ENCODE results near the gene GRAP2.

Gene GRAP2

DNA sequence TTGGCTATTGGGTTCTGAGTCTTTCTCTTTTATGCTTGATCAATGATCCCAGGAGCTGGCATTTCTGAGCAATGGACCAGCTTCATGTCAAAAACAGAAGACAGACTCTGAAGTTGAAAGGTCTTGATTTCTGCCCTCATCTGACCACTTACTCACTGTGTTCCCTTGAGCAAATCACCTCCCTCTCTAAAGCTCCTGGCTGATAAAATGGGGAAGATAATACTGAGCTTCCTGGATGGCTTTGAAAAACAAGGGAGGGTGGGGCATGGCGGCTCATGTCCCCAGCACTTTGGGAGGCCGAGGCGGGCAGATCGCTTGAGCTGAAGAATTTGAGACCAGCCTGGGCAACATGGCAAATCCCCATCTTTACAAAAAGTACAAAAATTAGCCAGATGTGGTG, 100.2 kb downstream of the GRAP2 start:
- TF ChIP-seq, protein P1, sequence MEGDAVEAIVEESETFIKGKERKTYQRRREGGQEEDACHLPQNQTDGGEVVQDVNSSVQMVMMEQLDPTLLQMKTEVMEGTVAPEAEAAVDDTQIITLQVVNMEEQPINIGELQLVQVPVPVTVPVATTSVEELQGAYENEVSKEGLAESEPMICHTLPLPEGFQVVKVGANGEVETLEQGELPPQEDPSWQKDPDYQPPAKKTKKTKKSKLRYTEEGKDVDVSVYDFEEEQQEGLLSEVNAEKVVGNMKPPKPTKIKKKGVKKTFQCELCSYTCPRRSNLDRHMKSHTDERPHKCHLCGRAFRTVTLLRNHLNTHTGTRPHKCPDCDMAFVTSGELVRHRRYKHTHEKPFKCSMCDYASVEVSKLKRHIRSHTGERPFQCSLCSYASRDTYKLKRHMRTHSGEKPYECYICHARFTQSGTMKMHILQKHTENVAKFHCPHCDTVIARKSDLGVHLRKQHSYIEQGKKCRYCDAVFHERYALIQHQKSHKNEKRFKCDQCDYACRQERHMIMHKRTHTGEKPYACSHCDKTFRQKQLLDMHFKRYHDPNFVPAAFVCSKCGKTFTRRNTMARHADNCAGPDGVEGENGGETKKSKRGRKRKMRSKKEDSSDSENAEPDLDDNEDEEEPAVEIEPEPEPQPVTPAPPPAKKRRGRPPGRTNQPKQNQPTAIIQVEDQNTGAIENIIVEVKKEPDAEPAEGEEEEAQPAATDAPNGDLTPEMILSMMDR (IDR thresholded peaks at IDR 0.05; ENCODE audit: control insufficient read depth, insufficient read depth, low read depth, low read length, missing control alignments), result no peak
- H3K4me3 ChIP-seq (ENCODE audit: control insufficient read depth, low read depth, low read length), result no peak overlapping the region
- DNase-seq (ENCODE audit: low read depth), result no peak

DNA sequence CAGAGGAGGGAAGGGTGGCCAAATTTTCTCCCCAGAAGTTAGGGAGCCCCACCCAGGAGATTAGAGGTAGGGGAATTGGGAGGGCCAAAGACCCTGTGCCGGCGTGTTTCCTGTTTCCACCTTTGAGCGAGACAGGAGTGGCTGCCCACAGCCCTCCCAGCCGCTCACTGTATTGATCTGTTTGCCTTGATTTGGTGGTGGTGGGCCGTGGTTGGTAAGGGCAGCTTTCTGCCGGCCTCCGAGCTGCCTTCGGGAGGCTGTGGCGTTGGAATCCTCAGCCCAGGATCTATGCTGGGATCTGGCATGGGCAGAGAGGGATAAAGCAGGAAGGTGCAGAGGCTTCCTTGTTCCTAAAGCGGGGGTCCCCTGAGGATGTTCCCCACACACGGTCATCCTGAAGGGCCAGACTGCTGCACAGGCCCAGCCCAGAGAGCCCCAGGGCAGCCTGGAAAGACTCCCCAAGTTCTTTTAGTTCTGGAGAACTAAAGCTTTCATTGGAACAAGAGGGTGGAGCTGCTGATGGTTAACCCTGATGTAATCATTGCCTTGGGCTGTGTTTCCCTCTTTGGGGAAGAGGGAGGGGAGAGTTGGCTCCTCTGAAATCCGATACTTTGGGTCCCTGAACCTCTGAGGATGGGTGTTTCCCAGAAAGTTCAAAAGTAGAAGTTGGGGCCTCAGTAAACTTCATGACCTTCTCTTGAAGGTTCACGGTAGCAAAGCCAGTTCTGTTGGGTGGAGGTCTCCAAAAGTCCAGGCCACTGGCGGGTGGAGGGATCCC, 101.1 kb downstream of the GRAP2 start:
- no peak overlapping the region for H3K4me3 ChIP-seq (ENCODE audit: control insufficient read depth, low read depth, low read length)
- TF ChIP-seq, protein P1 (IDR thresholded peaks at IDR 0.05; ENCODE audit: control insufficient read depth, insufficient read depth, low read depth, low read length, missing control alignments), result no peak
- DNase-seq (ENCODE audit: low read depth), result no peak

DNA sequence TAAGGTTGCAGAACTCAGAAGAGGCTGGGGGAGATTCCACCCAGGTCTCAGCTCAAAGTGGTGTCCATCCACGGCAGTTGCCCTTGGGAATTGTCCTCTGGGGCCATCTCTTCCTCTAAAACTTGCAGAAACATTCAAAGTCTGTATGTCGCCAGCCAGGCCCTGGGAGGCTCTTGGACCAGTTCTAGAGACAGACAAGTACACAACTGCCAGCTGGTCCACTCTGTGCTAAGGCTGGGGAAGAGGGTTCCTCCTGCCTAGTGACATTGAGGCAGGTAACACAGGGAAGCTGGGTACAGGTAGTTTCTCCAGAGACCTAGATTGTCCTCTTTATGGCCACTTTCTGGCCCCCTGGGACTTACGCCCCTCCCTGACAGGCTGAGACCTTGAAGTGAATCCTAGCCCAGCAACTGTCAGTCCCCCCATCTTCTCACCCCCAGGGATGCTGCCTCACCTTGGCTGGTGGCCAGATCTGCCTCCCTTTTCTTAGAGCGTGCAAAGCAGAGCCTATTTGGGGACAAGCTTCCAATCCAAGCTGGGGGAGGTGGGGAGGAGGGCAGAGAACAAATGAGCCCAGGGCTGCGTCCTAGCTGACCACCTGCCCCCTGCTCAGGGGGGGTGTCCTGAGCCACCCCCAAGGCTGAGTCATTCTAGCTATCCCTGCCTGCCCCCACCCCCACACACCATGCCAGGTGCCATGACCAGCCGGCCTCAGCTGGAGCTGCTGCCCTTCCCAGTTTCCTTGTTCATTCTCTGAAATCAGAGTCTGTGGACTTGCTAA, 102.2 kb downstream of the GRAP2 start:
- DNase-seq (ENCODE audit: low read depth), result no peak
- no peak overlapping the region for H3K4me3 ChIP-seq (ENCODE audit: control insufficient read depth, low read depth, low read length)
- TF ChIP-seq, protein P1 (IDR thresholded peaks at IDR 0.05; ENCODE audit: control insufficient read depth, insufficient read depth, low read depth, low read length, missing control alignments), result no peak

DNA sequence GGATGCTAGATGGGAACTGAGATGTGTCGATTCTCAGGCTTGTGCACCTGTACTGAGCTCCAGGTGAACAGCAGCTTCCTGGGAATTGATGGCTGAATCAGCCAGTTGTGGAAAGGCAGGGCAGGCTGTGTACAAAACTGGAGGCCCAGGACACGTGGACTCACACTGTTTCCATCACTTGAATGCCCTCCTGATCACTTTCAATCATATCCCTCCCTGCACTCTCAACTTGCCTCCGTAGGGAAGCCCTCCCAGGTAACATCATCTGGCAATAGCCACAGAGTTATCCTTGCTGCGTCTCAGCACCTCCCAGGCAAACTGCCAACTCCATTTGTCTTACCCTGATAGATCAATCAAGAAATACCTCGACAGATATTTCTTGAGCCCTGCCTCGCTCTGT, 104.0 kb downstream of the GRAP2 start:
- no peak for DNase-seq (ENCODE audit: low read depth)
- TF ChIP-seq, protein P1 (IDR thresholded peaks at IDR 0.05; ENCODE audit: control insufficient read depth, insufficient read depth, low read depth, low read length, missing control alignments), result no peak
- H3K4me3 ChIP-seq (ENCODE audit: control insufficient read depth, low read depth, low read length), result no peak overlapping the region

DNA sequence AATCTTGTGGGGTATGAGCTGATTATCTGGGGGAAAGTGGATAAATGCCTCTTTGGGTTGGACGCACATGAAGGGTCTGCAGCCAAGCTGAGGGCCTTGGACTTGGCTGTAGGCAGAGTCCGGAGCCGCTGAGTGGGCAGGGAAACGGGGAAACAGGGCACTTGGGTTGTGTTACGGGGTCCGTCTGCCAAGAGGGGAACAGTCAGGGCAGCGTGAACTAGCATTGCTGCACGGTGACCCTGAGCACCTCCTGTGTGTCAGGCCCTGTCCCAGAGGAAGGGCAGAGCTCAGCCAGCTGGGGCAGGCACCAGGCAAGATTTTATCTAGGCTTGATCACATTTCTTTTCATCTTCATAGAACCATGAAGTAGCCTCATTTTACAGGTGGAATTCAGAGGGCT, 105.8 kb downstream of the GRAP2 start:
- TF ChIP-seq, protein P1 (IDR thresholded peaks at IDR 0.05; ENCODE audit: control insufficient read depth, insufficient read depth, low read depth, low read length, missing control alignments), result no peak
- H3K4me3 ChIP-seq (ENCODE audit: control insufficient read depth, low read depth, low read length), result no peak overlapping the region
- DNase-seq (ENCODE audit: low read depth), result no peak

DNA sequence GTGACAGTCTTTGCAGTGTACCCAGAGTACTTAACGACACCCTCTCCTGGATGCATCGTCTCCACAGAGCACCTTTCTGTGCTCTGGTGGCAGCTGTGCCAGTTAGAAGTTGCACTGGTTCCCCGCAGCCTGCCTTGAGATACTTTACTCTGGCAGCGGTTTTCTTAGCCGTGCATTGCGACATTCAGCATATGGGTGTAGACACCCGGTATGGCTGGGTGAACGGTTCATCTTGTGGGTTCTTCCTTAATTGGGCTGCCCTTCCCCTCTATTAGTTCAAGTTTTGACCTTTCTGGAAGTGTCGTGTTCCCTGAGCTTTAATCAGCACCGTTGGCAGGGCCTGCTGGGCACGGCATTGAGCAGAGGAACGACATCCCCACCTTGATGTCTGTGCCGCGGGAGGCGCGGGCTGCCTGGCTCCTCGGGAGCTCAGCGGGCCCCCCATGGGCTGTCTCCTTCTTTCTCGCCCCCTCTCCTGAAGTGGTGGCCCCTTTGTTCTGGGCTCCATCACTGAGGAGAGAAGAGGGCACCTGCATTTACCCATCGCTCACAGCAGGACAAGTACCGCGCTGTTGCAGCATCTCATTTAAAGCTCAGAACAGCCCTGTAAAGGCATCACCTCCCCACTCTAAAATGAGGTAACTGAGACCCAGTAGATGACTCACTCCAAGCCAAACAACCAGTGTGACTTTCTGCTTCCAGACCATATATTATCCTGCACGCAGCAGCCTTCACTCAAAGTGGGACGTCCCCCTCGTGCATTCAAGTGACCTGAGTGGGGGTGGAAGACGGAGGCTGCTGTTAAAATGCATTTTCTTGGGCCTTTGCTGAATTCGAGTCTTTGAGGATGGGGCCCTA, 107.2 kb downstream of the GRAP2 start:
- TF ChIP-seq, protein P1 (IDR thresholded peaks at IDR 0.05; ENCODE audit: control insufficient read depth, insufficient read depth, low read depth, low read length, missing control alignments), result no peak
- no peak for DNase-seq (ENCODE audit: low read depth)

More for the DNA sequence above, 107.2 kb downstream of the GRAP2 start:
- no peak overlapping the region for H3K4me3 ChIP-seq (ENCODE audit: control insufficient read depth, low read depth, low read length)

All from AG09309 (cell line).